ENCODE data around the gene EPB41.

Gene EPB41

DNA sequence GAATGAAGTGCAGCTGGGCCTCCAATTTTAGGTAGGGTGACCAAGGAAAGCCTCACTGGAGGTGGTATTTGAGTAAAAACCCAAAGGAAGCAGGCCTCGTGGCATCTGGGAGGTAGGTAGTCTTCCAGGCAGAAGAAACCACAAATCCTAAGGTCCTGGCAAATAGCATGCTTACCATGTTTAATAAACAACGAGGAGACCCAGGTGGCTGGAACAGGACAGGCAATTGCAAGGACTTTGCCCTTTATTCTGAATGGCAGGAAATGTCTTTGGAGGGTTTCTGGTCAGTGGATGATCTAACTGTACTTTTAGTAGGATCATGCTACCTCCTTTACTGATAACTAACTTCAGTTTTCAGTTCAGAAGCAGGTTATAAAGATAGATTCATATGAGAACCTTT is 52.2 kb downstream of the EPB41 start:
- Histone ChIP-seq H3K4me3 (no peak overlapping the region), H3K27ac (no peak overlapping the region)

DNA sequence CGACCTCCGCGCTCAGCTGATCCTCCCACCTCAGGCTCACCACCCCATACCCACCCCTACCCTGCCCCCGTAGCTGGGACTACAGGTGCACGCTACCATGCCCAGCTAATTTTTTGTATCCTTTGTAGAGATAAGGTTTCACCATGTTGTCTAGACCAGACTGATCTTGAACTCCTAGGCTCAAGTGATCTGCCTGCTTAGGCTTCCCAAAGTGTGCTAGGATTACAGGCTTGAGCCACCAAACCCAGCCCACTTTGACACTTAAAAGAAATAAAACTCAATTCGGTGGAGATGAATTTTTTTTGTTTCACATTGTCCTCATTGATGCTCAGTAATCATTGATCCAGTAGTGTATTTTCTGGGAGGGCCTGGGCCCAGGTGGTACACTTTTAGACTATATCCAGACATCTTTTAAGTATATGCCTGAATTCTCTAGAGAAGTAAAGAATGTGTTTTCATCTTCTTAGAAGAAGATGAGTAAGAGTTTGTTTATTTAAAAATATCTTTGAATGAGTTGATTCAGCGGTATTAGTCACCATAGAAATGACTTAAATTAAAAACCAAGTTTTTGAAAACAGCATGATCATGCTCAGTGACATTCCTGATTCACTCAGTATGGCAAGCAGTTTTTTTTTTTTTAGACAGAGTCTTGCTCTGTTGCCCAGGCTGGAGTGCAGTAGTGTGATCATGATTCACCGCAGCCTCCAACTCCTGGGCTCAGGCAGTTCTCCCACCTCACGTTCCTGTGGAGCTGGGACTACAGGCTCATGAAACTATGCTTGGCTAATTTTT is 57.8 kb downstream of the EPB41 start:
- peak overlapping the region in 7 of 21 experiments; percentile 18 to 73 (median 29) for H3K27ac ChIP-seq

DNA sequence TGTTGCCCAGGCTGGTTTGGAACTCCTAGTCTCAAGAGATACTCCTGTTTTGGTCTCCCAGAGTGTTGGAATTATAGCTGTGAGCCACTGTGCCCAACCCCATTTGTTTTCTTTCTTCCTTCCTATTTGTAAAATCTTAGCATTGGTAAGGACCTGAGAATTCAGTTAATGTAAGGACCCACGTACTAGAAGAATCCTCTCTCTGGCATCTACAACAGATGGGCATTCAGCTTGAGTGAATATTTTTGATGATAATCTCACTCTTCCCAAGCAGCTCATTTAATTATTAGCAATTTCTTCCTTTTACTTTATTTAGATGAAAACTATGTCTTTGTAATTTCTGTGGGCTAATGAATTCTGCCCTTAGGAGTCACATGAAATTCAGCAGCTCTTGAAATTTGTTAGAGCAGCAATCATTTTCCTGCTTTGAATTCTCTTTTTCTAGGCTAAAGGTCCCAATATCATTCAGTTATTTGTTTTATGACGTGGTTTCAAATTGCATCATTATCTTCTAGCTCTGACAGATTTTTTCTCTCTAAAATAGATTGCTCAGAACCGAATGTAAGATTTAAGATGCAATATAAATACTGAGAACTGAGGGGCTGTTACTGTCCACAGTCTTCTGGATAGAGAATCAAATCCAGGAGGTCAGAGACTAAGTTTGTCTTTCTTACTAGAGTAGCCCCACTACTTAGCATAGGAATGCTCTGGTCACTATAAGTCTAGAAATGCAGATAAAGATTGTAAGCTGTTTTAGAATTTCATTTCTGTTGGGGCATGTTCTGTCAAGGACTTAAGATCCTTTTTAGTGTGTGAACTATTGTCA is 59.4 kb downstream of the EPB41 start:
- Histone ChIP-seq H3K4me3 (no peak overlapping the region), H3K27ac (peak overlapping the region in 4 of 21 experiments; percentile 10 to 52 (median 32))

More for the DNA sequence above, 57.8 kb downstream of the EPB41 start:
- H3K4me3 ChIP-seq: no peak overlapping the region

DNA sequence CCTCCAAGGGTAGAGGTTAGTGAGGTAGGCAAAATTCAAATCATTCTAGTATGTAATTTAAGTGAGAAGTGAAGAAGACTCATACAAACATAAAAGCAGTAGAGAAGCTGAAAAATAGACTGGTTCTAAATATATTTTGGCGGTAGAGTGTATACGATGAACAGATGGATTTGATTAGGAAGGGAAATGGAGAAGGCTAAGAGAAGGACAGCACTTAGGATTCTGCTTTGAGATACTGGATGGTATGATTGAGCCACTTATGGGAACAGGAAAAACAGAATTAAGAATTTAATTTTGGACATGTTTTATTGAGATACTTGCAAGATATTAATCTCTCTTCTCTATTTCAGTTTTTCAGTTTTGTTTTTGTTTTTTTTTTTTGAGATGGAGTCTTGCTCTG is 60.1 kb downstream of the EPB41 start:
- Histone ChIP-seq H3K4me3 (no peak overlapping the region), H3K27ac (peak overlapping the region in 3 of 21 experiments; percentile 10 to 41 (median 24))

DNA sequence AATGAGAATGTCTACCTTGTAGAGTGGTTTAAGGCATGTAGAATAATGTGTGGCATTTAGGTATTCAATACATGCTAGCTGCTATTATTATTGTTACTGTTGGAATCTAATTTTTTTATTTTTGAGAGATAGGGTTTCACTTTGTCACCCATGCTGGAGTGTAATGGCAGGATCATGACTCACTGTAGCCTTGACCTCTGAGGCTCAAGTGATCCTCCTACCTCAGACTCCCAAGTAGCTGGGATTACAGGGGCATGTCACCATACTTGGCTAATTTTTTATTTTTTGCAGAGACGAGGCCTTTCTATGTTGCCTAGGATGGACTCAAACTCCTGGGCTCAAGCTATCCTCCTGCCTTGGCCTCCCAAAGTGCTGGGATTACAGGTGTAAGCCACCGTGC is 61.9 kb downstream of the EPB41 start:
- H3K27ac ChIP-seq: no peak overlapping the region
- no peak overlapping the region for H3K4me3 ChIP-seq

DNA sequence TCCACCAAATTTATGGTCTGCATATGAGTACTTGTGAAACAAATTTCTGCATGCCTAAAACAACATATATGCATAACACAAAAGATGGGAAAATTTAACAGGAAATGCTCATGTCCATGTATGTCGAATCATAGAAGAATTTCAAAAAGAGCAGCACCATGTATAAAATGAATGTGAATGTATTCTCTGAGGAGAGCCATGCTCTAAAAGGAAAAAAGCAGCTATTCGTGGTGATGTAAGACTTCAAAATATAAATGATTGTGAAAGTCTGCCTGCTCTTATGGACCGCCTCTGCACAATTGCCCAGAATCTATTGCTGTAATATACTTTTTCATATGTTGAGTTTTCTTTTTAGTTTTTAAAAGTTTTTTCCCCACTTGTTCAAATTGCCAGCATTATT is 66.8 kb downstream of the EPB41 start:
- Histone ChIP-seq H3K4me3 (no peak overlapping the region), H3K27ac (no peak overlapping the region)

DNA sequence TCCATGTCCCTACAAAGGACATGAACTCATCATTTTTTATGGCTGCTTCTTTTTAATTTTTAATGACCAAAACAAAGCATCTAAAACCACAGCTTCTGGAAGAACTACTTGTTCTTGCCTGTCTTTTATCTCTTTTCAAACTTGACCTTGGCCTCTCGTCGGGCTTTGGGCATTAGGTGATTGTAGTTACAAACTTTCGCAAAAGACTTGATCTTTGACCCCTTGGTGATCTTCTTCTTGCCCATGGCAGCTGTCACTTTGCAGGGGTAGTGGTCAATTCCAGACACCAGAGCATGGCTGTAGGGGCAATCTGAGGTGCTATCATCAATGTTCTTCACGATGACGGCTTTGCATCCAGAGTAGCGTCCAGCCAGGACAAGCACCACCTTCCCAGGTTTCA is 67.8 kb downstream of the EPB41 start:
- no peak overlapping the region for H3K4me3 ChIP-seq
- H3K27ac ChIP-seq: no peak overlapping the region

DNA sequence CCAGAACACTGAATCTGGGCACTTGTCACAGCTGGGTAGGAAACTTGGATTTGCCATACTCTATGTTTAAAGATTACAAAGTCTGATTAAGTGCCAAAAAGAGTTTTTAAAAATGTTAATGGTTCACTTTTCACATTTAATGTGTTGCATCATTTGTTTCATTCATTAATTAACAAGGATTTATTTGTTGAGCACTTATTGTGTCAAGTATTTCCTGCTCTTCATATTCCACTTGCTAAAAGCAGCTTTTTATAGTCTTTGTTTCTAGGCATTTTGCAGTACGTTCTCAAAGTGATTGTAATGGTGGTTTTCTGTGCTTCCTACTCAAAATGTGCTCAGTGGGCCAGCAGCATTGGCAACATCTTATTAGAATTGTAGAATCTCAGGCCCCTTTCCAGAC is 68.7 kb downstream of the EPB41 start:
- Histone ChIP-seq H3K4me3 (no peak overlapping the region), H3K27ac (no peak overlapping the region)

DNA sequence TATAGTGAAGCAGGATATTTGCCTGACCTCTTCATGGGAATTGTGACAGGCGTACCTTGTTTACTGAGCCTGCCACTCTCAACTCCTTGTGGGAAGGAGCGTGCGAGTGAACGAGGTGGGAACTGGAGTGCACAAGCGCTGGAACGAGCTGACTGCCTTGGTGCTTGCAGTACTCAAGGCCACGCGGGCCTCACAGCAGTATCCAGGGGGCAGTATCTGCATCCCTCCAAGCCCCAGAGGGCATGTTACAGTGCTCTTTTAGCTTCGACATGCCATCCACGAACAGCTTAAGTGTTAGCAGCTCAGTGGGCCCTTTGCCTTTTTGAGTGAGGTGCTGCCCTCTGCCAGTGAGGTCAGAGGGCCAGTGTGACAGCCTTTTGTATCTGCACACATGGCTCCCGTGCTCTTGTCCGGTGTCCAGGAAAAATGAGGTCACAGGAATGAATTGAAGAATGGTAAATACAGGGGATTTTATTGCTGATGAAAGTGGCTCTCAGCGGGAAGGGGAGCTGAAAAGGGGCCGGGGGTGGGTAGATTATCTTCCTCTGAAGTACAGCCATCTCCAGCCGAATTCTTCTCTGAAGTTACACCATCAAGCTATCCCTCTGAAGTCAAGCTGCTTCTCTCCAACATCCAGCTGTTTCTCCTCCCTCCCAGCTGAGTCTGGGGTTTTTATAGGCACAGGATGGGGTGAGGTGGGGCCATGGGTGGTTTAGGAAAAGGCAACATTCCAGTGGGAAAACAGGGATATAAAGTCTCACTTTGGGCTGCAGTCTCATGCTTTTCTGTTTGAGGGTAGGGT is 69.3 kb downstream of the EPB41 start:
- Histone ChIP-seq H3K4me3 (no peak overlapping the region), H3K27ac (no peak overlapping the region)

DNA sequence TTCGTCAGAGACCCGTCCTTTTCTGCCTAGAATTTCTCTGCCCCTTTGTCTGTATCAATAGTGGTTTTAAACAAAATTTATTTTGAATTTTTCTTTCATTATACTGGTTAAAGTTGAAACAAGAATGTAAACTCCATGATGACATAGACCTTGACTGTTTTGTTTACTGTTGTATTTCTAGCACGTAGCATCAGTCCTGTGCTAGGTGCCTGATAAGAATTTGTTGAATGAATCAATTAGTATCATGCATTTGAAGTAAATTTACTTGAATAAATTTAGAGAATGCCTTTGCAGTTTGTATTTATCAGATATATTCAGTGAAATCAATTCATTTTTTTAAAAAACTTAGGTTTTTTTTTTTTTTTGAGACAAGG is 69.9 kb downstream of the EPB41 start:
- Histone ChIP-seq H3K4me3 (no peak overlapping the region), H3K27ac (no peak overlapping the region)

DNA sequence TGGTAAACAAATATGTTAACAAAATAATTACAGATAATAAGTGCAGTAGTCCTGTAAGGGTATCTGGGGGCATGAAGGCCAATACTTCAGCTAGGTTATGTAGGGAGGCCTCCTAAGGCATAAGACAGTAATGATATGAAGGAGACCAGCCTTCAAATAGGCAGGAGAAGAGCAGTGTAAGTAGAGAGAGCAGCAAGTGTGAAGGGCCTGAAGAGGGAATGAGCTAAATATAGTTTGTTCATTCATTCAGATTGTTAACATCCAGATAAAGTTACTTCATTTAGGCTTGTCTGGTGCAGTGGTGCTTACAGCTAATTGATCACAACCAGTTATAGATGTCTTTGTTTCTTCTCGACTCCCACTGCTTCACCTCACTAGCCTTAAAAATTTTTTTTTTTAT is 71.1 kb downstream of the EPB41 start:
- Histone ChIP-seq H3K4me3 (no peak overlapping the region), H3K27ac (no peak overlapping the region)

DNA sequence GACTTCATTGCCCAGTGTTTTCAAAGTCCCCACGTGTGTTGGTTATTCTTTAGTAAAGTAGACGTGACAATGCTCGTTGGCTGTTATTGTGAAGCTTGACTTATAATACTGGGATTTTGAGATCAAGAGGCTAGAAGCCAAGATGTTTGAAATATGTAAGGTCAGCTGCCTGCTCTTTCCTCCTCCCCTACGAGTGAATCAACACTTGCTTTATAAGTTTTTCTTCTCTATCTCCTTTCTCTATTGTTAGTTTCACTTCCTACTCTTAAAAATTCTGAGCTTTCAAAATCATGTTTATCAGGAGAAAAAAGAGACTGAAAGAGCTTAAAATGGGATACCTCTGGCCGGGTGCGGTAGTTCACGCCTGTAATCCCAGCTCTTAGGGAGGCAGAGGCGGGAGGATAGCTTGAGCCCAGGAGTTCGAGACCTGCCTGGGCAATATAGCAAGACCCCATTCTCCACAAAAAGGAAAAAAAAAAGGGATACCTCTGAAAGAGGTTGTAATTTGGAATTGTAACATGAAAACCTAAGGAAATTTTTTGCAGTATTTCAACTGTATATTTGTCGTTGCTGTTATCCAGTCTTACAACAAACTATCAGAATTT is 72.0 kb downstream of the EPB41 start:
- no peak overlapping the region for H3K4me3 ChIP-seq
- no peak overlapping the region for H3K27ac ChIP-seq

DNA sequence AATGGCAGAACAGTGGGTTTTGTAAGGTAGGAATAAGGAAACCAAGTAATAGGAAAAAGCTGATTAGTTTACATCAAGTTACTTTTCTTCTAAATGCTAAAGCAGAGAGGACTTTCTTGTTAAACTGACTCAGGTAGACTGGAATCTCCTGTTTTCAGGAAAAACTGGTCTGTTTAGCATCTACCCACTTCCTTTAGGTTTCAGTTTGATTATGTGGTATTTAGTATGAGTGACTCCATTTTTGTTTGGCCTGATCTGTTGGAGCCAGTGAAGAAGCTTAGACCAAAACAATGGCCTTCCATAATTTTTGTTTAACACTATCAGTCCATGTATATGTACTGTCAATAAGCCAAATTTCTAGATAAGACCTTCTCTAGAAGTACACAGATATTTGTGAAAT is 88.4 kb downstream of the EPB41 start:
- H3K27ac ChIP-seq: no peak overlapping the region
- H3K4me3 ChIP-seq: no peak overlapping the region

DNA sequence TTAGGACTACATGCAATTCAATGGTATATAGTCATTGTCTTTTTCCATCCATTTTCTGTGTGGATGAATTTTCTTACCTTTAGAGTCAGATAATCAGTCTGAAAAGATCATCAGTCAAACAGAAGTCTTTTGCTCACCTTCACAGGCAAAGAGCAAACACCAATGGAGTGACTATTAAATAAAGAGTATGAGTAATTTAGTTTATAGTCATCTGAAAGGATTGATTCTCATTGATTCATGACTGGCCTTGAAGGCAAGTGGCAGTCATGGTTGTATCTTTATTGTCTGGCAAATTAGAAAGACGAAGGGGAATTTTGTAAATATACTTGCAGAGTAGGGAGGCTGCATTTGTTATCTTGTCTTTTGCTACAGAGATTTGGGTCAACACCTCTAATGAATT is 89.9 kb downstream of the EPB41 start:
- no peak overlapping the region for H3K27ac ChIP-seq
- no peak overlapping the region for H3K4me3 ChIP-seq

DNA sequence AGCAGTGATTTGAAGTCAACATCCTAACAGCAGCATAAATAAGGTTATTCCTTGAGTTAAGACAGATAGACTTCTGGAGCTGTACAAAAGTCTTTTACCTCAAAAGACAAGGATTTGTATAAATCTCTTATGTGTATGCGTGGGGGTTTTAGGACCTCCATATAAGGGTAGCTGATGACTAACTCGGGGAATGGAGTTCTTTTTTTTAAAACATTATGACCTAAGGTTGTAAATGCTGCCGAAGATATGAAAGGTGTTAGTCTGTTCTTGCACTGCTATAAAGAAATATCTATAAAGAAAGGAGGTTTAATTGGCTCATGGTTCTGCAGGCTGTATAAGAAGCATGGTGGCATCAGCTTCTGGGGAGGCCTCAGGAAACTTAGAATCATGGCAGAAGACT is 90.4 kb downstream of the EPB41 start:
- H3K4me3 ChIP-seq: no peak overlapping the region
- no peak overlapping the region for H3K27ac ChIP-seq

DNA sequence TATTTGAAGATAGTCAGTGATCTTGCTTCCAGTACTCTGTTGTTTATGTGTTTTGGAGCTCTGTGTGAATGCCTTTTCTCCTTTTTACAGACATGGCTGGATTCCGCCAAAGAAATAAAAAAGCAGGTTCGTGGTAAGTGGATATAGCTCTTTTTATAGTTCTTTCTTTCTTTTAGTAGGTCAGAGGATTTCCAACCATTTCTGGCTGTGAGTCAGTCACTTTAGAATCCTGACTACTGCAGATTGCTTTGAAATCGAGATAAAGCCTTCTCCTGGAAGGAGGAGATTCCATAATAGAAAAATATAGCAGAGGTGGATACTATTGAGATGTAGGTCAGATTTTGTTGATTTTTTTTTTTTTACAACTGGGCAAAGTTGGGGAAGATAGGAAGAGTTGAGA is 97.4 kb downstream of the EPB41 start:
- Histone ChIP-seq H3K4me3 (no peak overlapping the region), H3K27ac (no peak overlapping the region)

DNA sequence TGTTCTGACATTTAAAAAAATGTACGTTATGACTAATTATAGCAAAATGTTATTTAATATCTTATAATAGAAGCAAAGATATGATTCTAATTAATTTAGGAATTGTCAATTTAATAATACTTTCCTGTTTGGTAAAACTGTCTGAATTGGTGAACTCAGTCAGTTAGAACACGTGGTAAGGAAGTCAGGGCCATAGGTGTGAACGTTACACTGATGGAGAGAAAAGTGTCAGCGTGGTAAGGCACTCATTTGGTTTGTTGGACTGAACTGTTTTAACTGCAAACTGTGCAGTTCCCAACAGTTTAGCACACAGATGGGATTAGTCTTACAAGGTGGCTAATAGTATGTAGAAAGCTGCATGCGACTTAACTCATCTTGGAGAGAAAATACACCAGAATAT is 102.9 kb downstream of the EPB41 start:
- Histone ChIP-seq H3K27ac (no peak overlapping the region), H3K4me3 (no peak overlapping the region)

DNA sequence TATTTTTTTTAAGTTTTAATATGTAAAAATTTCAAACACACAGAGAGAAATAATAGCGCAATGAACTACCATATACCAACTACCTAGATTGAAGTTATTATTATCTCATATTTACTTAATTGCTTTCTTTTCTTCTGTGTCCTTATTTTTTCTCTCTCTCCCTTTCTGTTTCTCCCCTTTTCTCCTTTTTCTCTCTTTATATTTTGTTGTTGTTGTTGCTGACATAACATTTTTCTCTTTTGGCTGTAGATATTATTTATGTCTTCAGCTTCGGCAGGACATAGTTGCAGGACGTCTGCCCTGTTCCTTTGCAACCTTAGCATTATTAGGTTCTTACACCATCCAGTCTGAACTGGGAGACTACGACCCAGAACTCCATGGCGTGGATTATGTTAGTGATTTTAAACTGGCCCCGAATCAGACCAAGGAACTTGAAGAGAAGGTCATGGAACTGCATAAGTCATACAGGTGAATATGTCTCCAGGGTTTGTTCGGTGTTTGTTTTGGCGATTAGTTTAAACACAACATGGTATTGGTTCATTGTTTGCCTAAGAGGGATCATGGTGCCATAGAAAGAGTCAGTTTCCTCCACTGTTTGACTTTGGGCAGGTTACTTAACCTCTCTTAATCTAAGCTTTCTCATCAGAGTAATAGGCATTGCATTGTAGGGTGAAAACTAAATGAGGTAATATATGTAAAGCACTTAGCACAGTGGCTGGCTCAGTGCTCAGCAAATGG is 103.8 kb downstream of the EPB41 start:
- Histone ChIP-seq H3K4me3 (no peak overlapping the region), H3K27ac (no peak overlapping the region)

DNA sequence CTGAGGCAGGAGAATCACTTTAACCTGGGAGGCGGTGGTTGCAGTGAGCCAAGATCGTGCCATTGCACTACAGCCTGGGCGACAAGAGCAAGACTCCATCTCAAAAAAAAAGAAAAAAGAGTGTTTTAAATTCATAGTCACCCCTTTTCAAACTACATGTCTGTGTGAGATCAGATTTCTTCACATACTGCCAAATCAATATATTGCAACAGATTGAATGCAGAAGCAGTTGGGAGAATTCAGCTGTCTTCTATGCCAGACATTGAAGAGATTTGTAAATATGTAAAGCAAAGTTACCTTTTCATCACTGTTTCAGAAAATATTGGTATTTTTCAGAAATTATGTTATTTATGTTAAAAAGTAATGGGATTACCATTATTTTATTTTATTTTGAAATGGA is 108.3 kb downstream of the EPB41 start:
- Histone ChIP-seq H3K27ac (no peak overlapping the region), H3K4me3 (no peak overlapping the region)
